B cell (primary cell): ENCODE results near the gene LIN52. TPM values are rescaled to one million over a fixed set of nuclear protein-coding genes. Genes with fewer than 3 reads are reported as not detected.

Experiments
- ATAC-seq: fragments of 200-7000 bp; cut with Tn5 transposase; one replicate; pipeline ENCODE4 v1.10.0; 2021; ENCODE audit warnings: low read depth, mild to moderate bottlenecking, moderate number of reproducible peaks, moderate library complexity
- CTCF ChIA-PET: fragments of 350-600 bp; sonication (Branson Sonifier 250); formaldehyde crosslinking; loops from one replicate; lab custom pipeline; 2021; ENCODE audit warnings: antibody characterized with exemption, inconsistent platforms; lab: Charles Lee
- POLR2A ChIA-PET: fragments of 350-600 bp; sonication (Branson Sonifier 250); formaldehyde crosslinking; loops from one replicate; lab custom pipeline; 2021; ENCODE audit warnings: antibody characterized with exemption; lab: Charles Lee
- DNase-seq: peaks from one replicate; pipeline ENCODE4 v3.0.0; 2013
- H2AFZ ChIP-seq: 2 replicates; pipeline ENCODE4 v1.6.1; 2012; ENCODE audit warnings: mild to moderate bottlenecking, low read depth, low read length; ENCODE audit not compliant: insufficient read depth, poor library complexity, severe bottlenecking
- H3K27ac ChIP-seq, 2 donors: 1 replicate in 1 of 2; 2 replicates in 1 of 2; pipeline ENCODE4 v1.5.1; 2012 to 2013; ENCODE audit warnings: low read length in 2 of 2, mild to moderate bottlenecking in 2 of 2, moderate library complexity in 1 of 2
- H3K27me3 ChIP-seq, 4 experiments: fragments of 200-600 bp in 1 of 4; sonication (generic) in 1 of 4; replicated peaks in 1 of 4; 1 replicate in 2 of 4; 2 replicates in 2 of 4; pipeline versions ENCODE4 v1.6.1 to v1.7.0; 2013 to 2016; ENCODE audit warnings: low read length in 3 of 4, mild to moderate bottlenecking in 2 of 4, mixed read lengths in 1 of 4, moderate library complexity in 1 of 4; ENCODE audit not compliant: insufficient read depth in 4 of 4, control insufficient read depth in 3 of 4; ENCODE audit errors: control extremely low read depth in 1 of 4
- H3K36me3 ChIP-seq, 2 experiments: replicated peaks in 1 of 2; 1 replicate in 1 of 2; 2 replicates in 1 of 2; pipeline versions ENCODE4 v1.6.1 to v1.7.1; 2013; ENCODE audit warnings: low read length in 1 of 2; ENCODE audit not compliant: insufficient read depth in 2 of 2, control insufficient read depth in 1 of 2; ENCODE audit errors: control extremely low read depth in 1 of 2, extremely low read depth in 1 of 2
- H3K4me1 ChIP-seq, 2 donors: fragments of 200-600 bp in 1 of 2; sonication (generic) in 1 of 2; 1 replicate in 1 of 2; 2 replicates in 1 of 2; pipeline versions ENCODE4 v1.5.1 to v1.6.1; 2013 to 2017; ENCODE audit warnings: low read length in 2 of 2; ENCODE audit not compliant: control insufficient read depth in 2 of 2, insufficient read depth in 2 of 2
- H3K4me2 ChIP-seq: replicated peaks from 2 replicates; pipeline ENCODE3; 2012; ENCODE audit warnings: mild to moderate bottlenecking, low read depth, low read length; ENCODE audit not compliant: poor library complexity, severe bottlenecking
- H3K4me3 ChIP-seq, 5 experiments: fragments of 200-600 bp in 1 of 5; sonication (generic) in 1 of 5; 1 replicate in 3 of 5; 2 replicates in 2 of 5; pipeline versions ENCODE4 v1.5.1 to v1.7.0; 2011 to 2016; ENCODE audit warnings: low read length in 4 of 5, mild to moderate bottlenecking in 4 of 5, low read depth in 2 of 5, control low read depth in 1 of 5, moderate library complexity in 1 of 5; ENCODE audit not compliant: insufficient read depth in 1 of 5; ENCODE audit errors: control extremely low read depth in 1 of 5, extremely low read depth in 1 of 5
- H3K79me2 ChIP-seq: fragments of 200-600 bp; sonication (generic); one replicate; pipeline ENCODE4 v1.6.0; 2016; ENCODE audit warnings: low read length; ENCODE audit not compliant: control insufficient read depth, insufficient read depth
- H3K9ac ChIP-seq: fragments of 200-600 bp; sonication (generic); 2 replicates; pipeline ENCODE4 v1.6.1; 2017; ENCODE audit warnings: mild to moderate bottlenecking, low read length, moderate library complexity
- H3K9me3 ChIP-seq, 3 donors: one replicate each; pipeline versions ENCODE4 v1.6.1 to v1.7.1; 2013; ENCODE audit warnings: low read length in 2 of 3; ENCODE audit not compliant: control insufficient read depth in 2 of 3, insufficient read depth in 1 of 3; ENCODE audit errors: control extremely low read depth in 1 of 3
- H4K20me1 ChIP-seq: 2 replicates; pipeline ENCODE4 v1.6.0; 2012; ENCODE audit warnings: mild to moderate bottlenecking, low read length; ENCODE audit not compliant: insufficient read depth, control insufficient read depth, poor library complexity, severe bottlenecking
- H3K27ac Mint-ChIP-seq: one replicate; pipeline ENCODE4 v1.8.0; 2021; ENCODE audit warnings: mixed read lengths
- H3K27me3 Mint-ChIP-seq: one replicate; pipeline ENCODE4 v1.8.0; 2021; ENCODE audit warnings: mixed read lengths
- H3K4me1 Mint-ChIP-seq: one replicate; pipeline ENCODE4 v1.8.0; 2021; ENCODE audit warnings: mixed read lengths
- H3K4me3 Mint-ChIP-seq: one replicate; pipeline ENCODE4 v1.8.0; 2021; ENCODE audit warnings: mixed read lengths
- H3K9me3 Mint-ChIP-seq: one replicate; pipeline ENCODE4 v1.8.0; 2022; ENCODE audit warnings: mixed read lengths; ENCODE audit not compliant: insufficient read depth
- CTCF ChIP-seq: fragments of 200-600 bp; IDR thresholded peaks from one replicate; pipeline ENCODE4 v1.8.0; 2022; ENCODE audit warnings: antibody characterized with exemption, mild to moderate bottlenecking
- EZH2 ChIP-seq: IDR thresholded peaks from 2 replicates; pipeline ENCODE4 v1.6.1; 2012; ENCODE audit warnings: borderline replicate concordance, low read depth, mild to moderate bottlenecking, moderate library complexity, low read length; ENCODE audit not compliant: insufficient read depth, poor library complexity, severe bottlenecking
- WGBS: methylation state at CpG from one replicate; pipeline ENCODE4 v1.1.5; 2013; ENCODE audit warnings: missing lambda C conversion rate; ENCODE audit not compliant: insufficient coverage; 5-methylcytosine and 5-hydroxymethylcytosine counted together
- intact Hi-C: fragments of 100-400 bp; cut with micrococcal nuclease; formaldehyde crosslinking; loops from one replicate; pipeline ENCODE4 v1.10.0; 2022
- polyA plus RNA-seq: library from polyadenylated mRNA; depleted of rRNA; stranded (reverse); fragments of >200 nt; gene quantifications from 2 replicates; pipeline ENCODE4 v1.2.3, GENCODE V29; 2012
- total RNA-seq, 2 donors: library from RNA; stranded (reverse); fragments of 120-200 nt in 1 of 2; gene quantifications; 1 replicate in 1 of 2; 2 replicates in 1 of 2; pipeline versions ENCODE4 v1.2.3 to v1.2.4, GENCODE V29; 2013 to 2022

The LIN52 gene
- total and polyA plus RNA-seq, 2 donors (not counting 1 experiment from before 2014, with no cell fraction given): 3.9 to 13.1 TPM

DNA sequence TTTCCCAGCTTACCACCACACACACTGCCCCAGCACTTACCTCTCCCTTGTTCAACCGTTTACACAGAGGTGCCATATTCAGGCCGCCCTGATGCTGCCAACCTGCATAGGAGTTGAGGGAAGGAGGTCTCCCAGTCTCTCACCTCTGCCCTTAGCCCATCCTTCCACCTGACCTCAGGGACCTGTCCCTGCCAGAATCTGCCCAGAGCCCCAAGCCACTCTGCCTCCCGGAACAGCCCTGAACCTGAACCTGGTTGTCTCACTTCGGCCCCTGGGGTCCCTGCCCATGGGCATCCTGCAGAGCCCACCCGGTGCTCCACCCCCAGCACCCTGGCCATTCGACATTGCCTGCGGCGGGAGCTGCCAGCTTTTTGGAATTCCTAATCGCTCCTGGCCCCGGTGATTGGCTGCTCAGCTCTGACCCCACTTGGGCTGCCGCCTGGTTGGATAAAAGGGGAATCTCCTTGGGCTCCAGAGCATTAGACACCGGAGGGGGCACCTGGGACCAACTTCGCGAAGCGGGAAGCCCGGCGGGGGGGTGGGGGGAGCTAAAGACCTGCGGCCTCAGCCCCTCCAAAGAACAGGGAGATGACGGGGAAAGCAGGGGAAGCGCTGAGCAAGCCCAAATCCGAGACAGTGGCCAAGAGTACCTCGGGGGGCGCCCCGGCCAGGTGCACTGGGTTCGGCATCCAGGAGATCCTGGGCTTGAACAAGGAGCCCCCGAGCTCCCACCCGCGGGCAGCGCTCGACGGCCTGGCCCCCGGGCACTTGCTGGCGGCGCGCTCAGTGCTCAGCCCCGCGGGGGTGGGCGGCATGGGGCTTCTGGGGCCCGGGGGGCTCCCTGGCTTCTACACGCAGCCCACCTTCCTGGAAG is 154.5 kb downstream of the LIN52 start, which contains the start of gene VSX2:
TSS of gene VSX2 (plus strand) at position 476 of the 874 bp plus-strand sequence. CDS start at position 589, 113 bp downstream.
- ATAC-seq (no peak), DNase-seq (no peak)
- Histone ChIP-seq H3K9ac (peak within 1 kb of the TSS; percentile 55), H3K27ac (no peak within 1 kb of the TSS), H4K20me1 (no peaks in the 10 kb centered on the region), H3K79me2 (no peaks in the 10 kb centered on the region), H3K27me3 (peaks cover 2 to 78% (median 50%) of the 10 kb centered on the region in 4 experiments), H3K36me3 (no peaks in the 10 kb centered on the region), H3K4me1 (peaks cover 27 to 32% of the 10 kb centered on the region in 2 donors), H3K4me2 (peak within 1 kb of the TSS; percentile 83), H2AFZ (peak within 1 kb of the TSS; percentile 38), H3K4me3 (peak within 1 kb of the TSS in 3 of 5 experiments; percentile 3 to 60 (median 42)), H3K9me3 (peaks cover 0 to 21% (median 0%) of the 10 kb centered on the region in 3 donors)
- ChIA-PET CTCF (interaction anchor here (0.7 kb wide), 1 partner anchor 1390 kb away, joined by 3 read pairs; no protein-coding TSS in a partner anchor), POLR2A (interaction anchor here (0.7 kb wide), 1 partner anchor 40 kb away, joined by 5 read pairs; no protein-coding TSS in a partner anchor)
- TF ChIP-seq EZH2: no peak
- no peak for TF ChIP-seq CTCF
- H3K9me3 Mint-ChIP-seq: no peaks in the 10 kb centered on the region
- H3K4me1 Mint-ChIP-seq: peaks cover 25% of the 10 kb centered on the region
- H3K4me3 Mint-ChIP-seq: peak within 1 kb of the TSS; percentile 73
- H3K27me3 Mint-ChIP-seq: peaks cover 63% of the 10 kb centered on the region
- intact Hi-C loops: no loop called here
- whole genome bisulfite sequencing: 14% methylated on average over 38 of the region's 40 CpGs
- no peak within 1 kb of the TSS for H3K27ac Mint-ChIP-seq
